Activated T-cell treated with anti-CD3 and anti-CD28 coated beads for 24 hours (primary cell): Measurements from ENCODE around the gene FOLR3.
"Not testable (repeated sequence)": the region's sequence is repeated elsewhere in the genome, so short reads cannot be mapped to it uniquely, and the experiment has no call there.

Experiments used
- DNase-seq: peaks from one replicate; pipeline ENCODE4 v3.0.0-alpha.2; 2020; ENCODE audit warnings: low read depth

Gene FOLR3

DNA sequence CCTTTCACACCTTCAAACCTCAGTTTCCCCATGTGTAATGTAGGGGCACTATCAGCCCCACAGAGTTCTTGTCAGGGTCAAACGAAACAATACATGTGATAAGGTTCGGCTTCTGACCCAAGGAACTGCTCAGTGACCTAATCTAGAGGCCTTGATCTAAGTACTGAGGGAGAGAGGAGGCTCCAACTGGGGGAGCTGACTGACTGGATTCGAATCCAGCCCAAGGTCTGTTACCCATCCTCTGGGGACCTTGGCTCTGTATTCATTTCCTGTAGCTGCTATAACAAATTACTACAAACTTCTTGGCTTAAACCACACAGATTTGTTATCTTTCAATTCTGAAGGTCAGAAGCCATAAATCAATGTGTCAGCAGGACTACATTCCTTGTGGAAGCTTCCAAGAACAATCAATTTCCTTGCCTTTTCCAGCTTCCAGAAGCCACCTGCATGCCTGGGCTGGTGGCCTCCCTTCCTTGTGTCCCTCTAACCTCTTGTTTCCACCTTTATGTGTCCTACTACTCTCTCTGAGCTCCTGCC is 12.3 kb upstream of the FOLR3 start:
- no peak for DNase-seq

DNA sequence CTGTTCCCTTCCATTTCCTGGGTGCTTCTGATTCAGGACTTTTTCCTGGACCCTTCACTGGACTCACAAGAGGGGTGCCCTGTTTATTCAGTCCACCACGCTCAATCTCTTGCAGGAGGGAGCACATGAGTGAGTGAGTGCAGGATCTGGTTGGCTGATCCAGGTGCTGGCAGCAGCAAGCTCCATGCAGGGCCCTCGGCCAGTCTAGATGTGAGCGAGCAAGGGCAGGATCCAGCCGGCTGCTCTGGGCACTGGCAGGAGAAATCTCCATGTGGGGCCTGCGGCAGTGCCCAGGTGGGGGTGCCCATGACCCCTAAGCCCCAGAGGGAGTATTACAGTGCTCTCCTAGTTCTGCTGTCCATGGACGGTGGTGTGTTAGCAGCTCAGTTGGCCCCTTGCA is 11.5 kb upstream of the FOLR3 start:
- DNase-seq = no peak

DNA sequence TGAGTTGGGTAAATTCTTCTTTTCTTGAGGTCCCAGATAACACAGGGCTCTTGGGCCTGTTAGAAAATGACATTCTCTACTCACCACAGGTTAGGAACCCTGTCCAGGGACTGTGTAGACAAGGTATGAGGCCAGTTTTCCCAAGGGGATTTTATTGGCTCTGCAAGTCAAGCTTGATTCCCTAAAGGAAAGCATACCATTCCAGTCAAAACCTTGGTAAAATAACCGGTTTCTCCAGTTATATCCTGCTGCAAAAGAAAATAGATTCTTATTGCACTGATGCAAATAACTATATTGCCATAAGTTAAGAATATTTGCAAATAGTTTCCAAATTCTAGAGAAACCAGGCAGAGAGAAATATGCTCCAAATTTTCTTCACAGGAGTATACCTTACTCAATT is 9.6 kb upstream of the FOLR3 start:
- no peak for DNase-seq

DNA sequence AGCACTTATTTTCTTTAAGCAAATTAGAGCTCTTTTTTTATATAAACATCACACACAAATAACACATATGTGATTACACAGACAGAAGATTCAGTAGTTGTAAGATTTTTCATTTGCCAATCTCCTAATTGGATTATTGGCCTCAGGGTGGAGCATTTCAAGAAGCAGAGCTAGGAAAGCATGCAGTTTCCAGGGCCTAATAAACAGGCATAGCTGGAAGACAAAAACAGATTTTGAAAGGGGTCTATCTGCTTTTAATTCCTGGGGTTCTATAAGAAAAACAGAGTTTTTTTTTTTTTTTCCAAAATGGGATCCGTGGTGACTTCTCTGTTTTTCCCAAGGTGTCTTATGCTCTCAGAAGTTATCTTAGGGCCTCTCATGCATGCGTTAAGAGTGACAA is 7.6 kb upstream of the FOLR3 start:
- no peak for DNase-seq

DNA sequence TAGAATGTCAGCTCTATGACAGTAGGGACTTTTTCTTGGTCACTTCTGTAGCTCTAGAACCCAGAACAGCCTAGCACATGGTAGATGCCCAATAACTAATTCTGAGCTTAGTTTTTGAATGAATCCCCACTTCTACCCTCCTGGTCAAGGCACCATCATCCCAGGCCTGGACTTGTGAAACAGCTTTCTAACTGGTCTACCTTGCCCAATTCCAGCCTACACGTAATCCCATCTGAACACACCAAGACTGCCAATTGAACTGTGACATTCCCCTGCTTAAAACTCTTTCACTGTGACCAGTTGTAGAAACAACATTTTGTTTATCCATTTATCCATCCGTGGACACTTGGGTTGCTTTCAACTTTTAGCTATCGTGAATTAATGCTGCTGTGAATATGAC is 6.1 kb upstream of the FOLR3 start:
- DNase-seq = no peak

DNA sequence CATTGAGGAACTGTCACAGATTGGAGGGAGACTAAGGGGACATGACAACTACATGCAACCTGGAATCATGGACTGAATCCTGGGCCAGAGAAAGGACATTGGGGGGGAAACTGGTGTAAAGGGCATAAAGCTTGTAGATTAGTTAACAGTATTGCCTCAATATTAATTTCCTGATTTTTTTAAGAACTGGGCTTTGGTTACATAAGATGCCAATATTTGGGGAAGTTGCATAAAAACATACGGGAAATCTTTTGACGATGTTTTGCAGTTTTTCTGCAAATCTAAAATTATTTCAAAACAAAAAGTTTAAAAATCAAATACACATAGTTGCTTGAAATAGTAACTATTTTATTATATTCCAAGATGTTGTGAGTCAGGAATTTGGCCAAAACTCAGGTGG is 2.9 kb upstream of the FOLR3 start:
- DNase-seq = no peak

DNA sequence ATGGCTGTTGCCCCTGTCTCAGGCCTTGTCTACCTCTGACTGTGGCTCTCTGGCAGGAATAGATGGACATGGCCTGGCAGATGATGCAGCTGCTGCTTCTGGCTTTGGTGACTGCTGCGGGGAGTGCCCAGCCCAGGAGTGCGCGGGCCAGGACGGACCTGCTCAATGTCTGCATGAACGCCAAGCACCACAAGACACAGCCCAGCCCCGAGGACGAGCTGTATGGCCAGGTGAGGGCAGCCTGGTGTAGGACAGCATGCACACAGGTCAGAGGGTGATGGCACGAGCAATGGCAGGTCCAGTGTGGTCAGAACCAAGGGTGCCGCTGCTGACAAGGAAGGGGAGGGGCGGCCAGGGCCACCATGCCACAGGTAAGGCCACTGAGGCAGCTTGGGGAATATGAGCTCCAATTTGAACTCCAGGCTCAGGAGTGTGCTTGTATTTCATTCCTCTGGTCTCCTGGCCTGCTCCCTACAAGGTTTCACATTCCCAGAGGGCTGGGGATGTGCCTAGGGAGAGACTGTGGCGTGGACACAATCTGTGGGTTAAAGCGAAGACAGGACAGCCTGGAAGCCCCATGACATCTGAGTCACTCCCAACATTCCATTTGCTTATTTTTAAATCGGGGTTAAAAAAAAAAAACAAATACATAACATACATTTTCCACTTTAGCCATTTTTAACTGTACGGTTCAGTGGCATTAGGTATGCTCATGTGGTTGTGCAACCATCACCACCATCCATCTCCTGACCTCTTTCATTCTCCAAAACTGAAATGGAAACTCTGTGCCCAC is 562 bp downstream of the FOLR3 start:
- no peak for DNase-seq

DNA sequence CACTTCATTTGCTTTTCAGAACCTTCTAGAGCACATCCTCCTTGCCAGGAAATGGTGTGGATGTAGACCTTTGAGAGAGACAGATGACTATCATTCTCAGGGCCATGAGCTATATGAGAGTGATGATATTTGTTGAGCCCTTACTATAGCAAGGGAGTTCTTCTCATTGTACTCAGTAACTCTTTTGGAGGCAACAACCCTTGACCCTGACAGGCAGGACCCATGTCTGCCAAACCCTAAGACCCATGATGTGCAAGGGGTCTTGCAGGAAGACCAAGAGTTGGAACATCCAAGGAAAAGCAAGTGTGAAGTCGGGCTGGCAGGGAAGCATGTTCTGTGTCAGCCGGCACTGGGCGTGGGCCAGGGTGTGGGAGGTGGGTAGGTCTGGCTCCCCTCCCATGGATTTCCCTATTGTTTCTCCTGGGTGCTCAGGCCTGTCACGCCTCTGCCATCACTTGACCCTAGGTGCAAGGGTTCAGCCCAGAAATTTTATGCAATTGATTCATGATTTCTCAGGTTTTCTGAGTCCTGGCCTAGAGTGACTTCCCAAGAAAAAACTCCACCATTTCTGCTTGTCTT is 1.2 kb downstream of the FOLR3 start:
- DNase-seq = no peak

DNA sequence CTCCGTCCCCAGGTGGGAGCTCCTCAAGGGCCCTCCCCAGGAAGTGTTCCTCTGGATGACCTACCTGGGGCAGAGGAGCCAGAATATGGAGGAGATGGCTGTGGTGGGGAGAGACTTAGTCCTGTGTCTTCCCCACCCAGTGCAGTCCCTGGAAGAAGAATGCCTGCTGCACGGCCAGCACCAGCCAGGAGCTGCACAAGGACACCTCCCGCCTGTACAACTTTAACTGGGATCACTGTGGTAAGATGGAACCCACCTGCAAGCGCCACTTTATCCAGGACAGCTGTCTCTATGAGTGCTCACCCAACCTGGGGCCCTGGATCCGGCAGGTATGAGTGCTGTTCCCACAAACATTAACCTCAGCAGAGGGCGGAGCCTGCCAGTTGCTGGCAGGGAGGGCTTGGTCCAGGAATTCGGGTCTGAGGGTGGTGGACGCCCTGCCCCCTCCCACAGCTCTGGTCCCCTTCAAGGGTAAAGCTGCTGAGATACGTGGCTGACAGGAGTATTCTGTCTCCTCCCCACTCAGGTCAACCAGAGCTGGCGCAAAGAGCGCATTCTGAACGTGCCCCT is 3.4 kb downstream of the FOLR3 start:
- no peak for DNase-seq

DNA sequence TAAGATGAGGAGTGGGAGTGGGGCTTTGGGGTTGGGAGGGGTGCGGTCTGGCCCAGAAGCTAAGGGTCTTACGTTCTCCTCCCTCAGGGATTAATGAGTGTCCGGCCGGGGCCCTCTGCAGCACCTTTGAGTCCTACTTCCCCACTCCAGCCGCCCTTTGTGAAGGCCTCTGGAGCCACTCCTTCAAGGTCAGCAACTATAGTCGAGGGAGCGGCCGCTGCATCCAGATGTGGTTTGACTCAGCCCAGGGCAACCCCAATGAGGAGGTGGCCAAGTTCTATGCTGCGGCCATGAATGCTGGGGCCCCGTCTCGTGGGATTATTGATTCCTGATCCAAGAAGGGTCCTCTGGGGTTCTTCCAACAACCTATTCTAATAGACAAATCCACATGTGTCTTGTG is 4.0 kb downstream of the FOLR3 start:
- no peak for DNase-seq

DNA sequence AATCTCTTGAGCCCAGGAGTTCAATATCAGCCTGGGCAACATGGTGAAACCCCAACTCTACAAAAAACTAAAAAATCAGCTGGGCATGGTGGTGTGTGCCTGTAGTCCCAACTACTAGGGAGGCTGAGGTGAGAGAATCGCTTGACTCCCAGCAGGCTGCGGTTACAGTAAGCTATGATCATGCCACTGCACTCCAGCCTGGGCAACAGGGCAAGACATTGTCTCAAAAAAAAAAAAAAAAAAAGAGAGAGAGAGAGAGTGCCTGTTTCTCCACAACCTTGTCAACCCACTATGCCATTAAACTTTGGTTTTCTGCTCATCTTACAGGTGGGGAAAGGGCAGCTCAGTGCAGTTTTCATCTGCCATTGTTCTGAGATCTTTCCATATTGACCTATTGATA is 5.1 kb downstream of the FOLR3 start:
- DNase-seq = no peak

DNA sequence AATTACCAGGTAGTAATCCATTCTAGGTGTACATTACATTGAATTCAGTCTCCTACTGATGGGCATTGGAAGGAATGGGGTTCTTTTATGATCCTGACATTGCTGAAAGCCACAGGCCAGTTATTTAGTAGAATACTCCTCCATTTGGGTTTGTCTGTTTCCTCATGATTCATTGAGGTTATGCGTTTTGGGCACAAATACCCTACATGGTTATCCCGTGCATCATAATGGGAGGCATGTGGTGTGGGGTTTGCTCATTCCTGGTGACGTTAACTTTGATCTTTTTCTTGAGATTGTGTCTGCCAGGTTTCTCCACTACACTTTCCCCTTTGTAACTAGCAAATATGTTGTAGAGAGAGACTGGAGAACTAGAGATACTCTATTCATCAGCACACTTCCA is 5.5 kb downstream of the FOLR3 start:
- DNase-seq = no peak

DNA sequence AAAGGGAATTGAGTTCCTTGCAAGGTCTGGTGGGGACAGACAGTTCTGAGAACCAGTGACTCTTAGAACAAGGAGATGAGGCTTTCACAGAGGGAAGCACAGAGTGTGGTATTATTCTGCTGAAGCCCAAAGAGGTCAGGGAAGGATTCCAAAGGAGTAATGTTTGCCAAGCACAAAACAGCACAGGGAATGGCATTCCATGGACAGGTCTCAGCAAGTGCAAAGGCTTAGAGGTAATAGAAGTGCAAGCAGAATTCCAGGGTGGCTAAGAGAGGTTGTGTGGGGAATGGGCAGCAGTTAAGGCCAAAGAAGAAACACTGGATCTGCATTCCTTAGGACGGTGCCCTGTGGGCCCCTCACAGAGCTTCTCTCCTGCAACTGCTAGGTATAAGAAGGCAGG is 6.6 kb downstream of the FOLR3 start:
- not testable (repeated sequence) for DNase-seq

DNA sequence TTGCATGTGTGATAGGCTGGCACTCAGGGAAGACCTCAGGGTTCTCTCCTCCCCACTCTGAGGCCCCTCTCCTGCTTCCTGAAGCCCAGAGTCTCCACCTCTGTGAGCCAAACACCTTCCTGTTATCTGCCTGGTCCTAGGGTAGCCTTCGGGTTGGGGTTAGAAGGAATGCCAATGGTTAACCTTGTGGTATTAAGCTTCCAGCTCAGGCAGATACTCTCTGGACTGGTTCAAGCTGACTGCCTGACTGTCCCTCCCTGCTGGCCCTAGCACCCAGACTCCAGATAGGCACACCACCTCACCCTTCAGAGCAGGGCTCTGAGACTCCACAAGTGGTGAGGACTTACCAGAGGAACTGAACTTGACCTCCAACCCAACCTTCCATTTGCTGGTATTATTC is 7.0 kb downstream of the FOLR3 start:
- DNase-seq = not testable (repeated sequence)

DNA sequence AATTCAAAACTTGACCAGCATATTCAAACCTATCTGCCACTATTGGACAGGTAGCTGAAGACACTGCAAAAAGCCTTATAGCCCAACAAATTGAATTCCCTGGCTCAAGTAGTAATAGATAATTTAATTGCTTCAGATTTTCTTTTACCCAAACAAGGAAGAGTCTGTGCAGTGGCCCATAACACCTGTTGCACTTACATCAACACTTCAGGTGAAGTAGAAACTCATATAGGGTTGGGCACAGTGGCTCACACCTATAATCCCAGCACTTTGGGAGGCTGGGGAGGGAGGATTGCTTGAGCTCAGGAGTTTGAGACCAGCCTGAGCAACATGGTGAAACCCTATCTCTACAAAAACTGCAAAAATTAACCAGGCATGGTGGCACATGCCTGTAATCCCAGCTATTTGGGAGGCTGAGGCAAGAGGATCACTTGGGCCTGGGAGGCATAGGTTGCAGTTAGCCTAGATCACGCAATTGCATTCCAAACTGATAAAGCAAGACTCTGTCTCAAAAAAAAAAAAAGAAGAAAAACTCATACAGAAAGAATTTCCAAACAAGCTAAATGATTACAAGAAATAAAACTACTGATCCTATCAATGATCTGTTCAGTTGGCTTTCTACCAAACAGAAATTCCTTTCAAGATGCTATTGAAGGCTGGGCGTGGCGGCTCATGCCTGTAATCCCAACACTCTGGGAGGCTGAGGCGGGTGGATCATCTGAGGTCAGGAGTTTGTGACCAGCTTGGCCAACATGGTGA is 9.5 kb downstream of the FOLR3 start:
- no peak for DNase-seq

DNA sequence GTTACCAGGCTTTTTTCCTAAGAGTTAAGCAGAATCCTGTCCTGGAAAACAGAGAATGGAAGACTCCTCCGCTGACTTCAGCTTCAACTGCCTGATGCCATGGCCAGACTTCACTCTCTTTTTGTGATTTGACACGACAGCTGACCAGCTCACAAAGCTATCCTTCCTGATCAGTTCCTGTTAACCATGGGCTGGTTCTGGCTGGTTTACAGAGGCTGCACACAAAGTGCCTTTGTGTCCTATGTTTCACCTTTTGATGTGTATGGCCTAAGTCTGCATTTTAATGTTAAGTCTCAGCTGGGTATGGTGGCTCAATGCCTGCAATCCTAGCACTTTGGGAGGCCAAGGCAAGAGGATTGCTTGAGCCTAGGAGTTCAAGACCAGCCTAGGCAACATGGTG is 11.1 kb downstream of the FOLR3 start:
- no peak for DNase-seq

DNA sequence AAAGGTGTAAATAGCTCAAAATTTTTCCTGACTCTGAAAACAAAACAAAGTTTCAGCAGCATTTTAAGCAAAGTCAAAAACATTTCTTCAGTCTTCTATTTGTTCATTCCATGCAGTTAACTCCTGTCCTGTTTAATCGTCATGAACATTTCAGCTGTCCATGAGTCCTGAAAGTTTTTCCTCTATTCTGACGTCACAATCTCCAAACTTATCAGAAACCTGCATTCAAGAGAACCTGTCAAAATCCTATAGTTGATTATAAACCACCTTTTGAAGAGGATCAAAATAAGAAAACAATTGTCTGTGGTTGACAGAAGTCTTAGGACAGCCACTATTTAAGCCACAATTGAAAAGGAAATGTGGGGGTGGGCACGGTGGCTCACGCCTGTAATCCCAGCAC is 15.4 kb downstream of the FOLR3 start:
- DNase-seq = no peak

DNA sequence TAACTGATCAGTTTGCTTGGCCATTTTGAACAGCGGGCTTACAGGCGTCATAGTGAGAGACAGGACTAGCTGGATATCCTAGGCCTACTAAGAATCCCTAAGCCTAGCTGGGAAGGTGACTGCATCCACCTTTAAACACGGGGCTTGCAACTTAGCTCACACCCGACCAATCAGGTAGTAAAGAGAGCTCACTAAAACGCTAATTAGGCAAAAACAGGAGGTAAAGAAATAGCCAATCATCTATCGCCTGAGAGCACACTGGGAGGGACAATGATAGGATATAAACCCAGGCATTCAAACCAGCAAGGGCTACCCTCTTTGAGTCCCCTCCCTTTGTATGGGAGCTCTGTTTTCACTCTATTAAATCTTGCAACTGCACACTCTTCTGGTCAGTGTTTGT is 18.3 kb downstream of the FOLR3 start:
- not testable (repeated sequence) for DNase-seq

DNA sequence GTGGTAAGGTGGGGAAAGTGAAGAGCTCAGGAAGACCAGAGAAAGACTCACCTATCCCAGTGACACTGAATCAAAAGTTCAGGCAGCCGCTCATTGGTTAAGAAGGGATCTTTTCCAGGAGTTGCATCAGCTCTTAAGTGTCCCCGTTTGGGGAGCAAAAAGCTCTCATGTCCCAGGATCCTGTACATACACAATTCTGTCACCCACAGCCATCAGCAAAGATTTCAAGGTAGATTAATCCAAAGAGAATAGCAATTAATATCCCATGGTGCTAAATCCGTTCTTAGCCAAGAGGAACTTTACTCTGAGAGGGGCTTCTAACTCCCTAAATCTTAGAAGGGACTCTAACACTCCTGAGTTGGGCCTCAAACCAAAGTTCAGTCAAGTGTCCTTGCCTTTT is 19.3 kb downstream of the FOLR3 start:
- no peak for DNase-seq

DNA sequence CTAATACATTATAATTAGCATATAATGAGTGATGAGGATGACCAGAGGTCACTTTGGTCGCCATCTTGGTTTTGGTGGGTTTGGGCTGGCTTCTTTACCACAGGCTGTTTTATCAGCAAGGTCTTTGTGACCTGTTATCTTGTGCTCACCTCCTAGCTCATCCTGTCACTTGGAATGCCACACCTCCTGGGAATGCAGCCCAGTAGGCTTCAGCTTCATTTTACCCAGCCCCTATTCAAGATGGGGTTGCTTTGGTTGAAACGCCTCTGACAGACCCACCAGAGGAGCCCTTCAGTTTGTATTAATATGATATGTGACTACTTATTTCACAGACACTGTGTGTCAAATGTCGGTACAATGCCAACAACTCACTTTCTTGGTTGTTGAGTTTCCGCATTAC is 20.2 kb downstream of the FOLR3 start:
- no peak for DNase-seq

DNA sequence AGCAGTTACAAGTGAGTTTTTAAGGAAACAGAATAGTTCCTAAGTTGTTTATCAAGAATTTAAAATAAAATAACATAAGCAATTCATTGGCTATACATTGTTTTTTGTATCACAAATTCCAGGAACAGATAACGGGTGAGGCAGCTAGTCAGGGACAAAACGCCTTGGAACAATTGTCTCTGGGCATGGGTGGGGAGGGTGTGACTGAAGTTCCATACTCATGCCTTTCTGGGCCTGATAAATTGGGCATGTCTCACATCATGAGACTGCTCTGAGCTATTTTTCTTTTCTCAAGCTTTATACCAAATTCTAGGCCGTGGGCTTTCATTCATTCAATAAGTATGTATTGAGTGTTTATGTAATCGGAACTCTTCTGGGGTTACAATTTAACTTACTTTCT is 21.6 kb downstream of the FOLR3 start:
- DNase-seq = no peak

DNA sequence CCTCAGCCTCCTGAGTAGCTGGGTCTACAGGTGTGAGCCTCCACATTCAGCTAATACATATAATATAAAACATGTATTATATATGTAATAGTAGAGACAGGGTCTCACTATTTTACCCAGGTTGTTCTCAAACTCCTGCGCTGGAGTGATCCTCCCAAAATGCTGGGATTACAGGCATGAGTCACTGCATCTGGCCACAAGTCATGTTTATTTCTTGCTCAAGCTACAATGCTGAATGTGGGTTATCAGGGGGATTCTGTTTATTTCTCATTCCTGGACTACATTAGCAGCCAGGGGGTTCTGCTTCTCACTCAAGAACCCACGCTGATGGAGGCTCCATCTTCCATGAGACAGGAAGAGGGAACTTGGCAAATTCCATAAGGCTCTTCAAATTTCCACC is 24.8 kb downstream of the FOLR3 start:
- DNase-seq = no peak
